GM19043 (cell line): Measurements from ENCODE around the gene CSDE1.
A peak's percentile ranks its signal among the peaks of the same experiment; 100 is the strongest.
"Not testable (repeated sequence)": the region's sequence is repeated elsewhere in the genome, so short reads cannot be mapped to it uniquely, and the experiment has no call there.

Experiments used
- ATAC-seq: cut with Tn5 transposase; IDR thresholded peaks from one replicate; pipeline ENCODE4 v1.9.1; 2021; ENCODE audit warnings: low read depth; ENCODE audit not compliant: unreplicated experiment

CSDE1 gene

GRCh38 chr1:114757455-114758255, at the start of gene CSDE1:
Gene CSDE1 (minus strand): TSS chr1:114757984. CDS start chr1:114739890, 18,094 bp downstream.
- ATAC-seq, result peak; percentile 85

GRCh38 chr1:114804449-114804848, 46.7 kb upstream of the CSDE1 start:
- ATAC-seq, result not testable (repeated sequence)

GRCh38 chr1:114803001-114803400, 45.2 kb upstream of the CSDE1 start:
- no peak for ATAC-seq

GRCh38 chr1:114794038-114794437, 36.3 kb upstream of the CSDE1 start:
- no peak for ATAC-seq

- not testable (repeated sequence) for ATAC-seq
Measured at GRCh38 chr1:114790581-114790980, 32.8 kb upstream of the CSDE1 start.

- ATAC-seq, result not testable (repeated sequence)
Measured at GRCh38 chr1:114786440-114786839, 28.7 kb upstream of the CSDE1 start.

GRCh38 chr1:114782476-114782875, 24.7 kb upstream of the CSDE1 start:
- ATAC-seq, result no peak

- peak; percentile 99 for ATAC-seq
Measured at GRCh38 chr1:114780344-114781226, 22.8 kb upstream of the CSDE1 start, which contains the start of gene SIKE1. Gene SIKE1 (minus strand): TSS chr1:114780685. CDS start chr1:114780607, 78 bp downstream.

- no peak for ATAC-seq
Measured at GRCh38 chr1:114779722-114780121, 21.9 kb upstream of the CSDE1 start.

- ATAC-seq, result not testable (repeated sequence)
Measured at GRCh38 chr1:114776726-114777125, 18.9 kb upstream of the CSDE1 start.

GRCh38 chr1:114771992-114772391, 14.2 kb upstream of the CSDE1 start:
- no peak for ATAC-seq

GRCh38 chr1:114770989-114771388, 13.2 kb upstream of the CSDE1 start:
- ATAC-seq, result no peak

GRCh38 chr1:114764689-114765088, 6.9 kb upstream of the CSDE1 start:
- ATAC-seq, result no peak

GRCh38 chr1:114758256-114758832, 560 bp upstream of the CSDE1 start:
- ATAC-seq, result no peak

- no peak for ATAC-seq
Measured at GRCh38 chr1:114756949-114757454, 782 bp downstream of the CSDE1 start.

- peak; percentile 27 for ATAC-seq
Measured at GRCh38 chr1:114756009-114756892, 1.5 kb downstream of the CSDE1 start.

GRCh38 chr1:114755006-114755931, 2.5 kb downstream of the CSDE1 start:
- no peak for ATAC-seq

- not testable (repeated sequence) for ATAC-seq
Measured at GRCh38 chr1:114753702-114754101, 4.1 kb downstream of the CSDE1 start.

GRCh38 chr1:114753143-114753542, 4.6 kb downstream of the CSDE1 start:
- no peak for ATAC-seq
